HUES6 (cell line): ENCODE results near the gene SOX5.
A peak's percentile ranks its signal among the peaks of the same experiment; 100 is the strongest.

ENCODE experiments used
- H3K27ac ChIP-seq: 2 replicates; pipeline ENCODE4 v1.7.0; 2013; ENCODE audit warnings: low read depth, mild to moderate bottlenecking, low read length, inconsistent platforms
- H3K27me3 ChIP-seq: 2 replicates; pipeline ENCODE4 v1.6.1; 2013; ENCODE audit warnings: low read length; ENCODE audit not compliant: control insufficient read depth, insufficient read depth
- H3K36me3 ChIP-seq: 2 replicates; pipeline ENCODE4 v1.6.1; 2013; ENCODE audit warnings: low read length; ENCODE audit not compliant: control insufficient read depth, insufficient read depth
- H3K4me1 ChIP-seq: 2 replicates; pipeline ENCODE4 v1.6.1; 2013; ENCODE audit warnings: low read length; ENCODE audit not compliant: control insufficient read depth, insufficient read depth
- H3K4me3 ChIP-seq: 2 replicates; pipeline ENCODE4 v1.5.1; 2013; ENCODE audit warnings: low read depth, low read length
- H3K9ac ChIP-seq: one replicate; pipeline ENCODE4 v1.6.1; 2013; ENCODE audit warnings: mild to moderate bottlenecking, low read length
- H3K9me3 ChIP-seq: 2 replicates; pipeline ENCODE4 v1.6.1; 2013; ENCODE audit warnings: low read depth, low read length; ENCODE audit not compliant: control insufficient read depth, insufficient read depth

SOX5 gene

GRCh38 chr12:23947395-23947794 lies 2.1 kb downstream of the SOX5 start:
- Histone ChIP-seq H3K36me3 (no peaks in the 10 kb centered on the region), H3K27me3 (peaks cover 20% of the 10 kb centered on the region), H3K9me3 (no peaks in the 10 kb centered on the region), H3K4me3 (peak overlapping the region; percentile 77; the same call in 1 of the 2 replicates), H3K4me1 (peaks cover 9% of the 10 kb centered on the region), H3K9ac (no peak overlapping the region), H3K27ac (no peak overlapping the region)

DNA sequence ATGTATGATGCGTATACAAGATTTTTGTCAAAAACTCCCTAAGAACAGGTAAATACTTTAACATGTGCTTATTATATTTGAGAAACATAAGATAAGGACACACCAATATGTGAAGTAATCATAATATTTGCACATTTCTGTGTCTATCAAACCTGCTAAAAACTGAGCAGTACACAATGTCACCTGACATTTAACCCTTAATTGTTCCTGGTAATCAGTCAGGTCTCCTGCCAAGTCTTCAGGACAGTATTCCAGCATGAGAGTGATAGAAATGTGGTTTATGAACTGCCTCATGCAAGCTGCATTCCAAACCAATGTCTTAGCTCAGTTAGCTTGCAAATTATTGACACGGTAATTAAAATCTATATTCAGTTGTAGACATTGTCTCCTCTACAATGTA lies 4.2 kb downstream of the SOX5 start:
- Histone ChIP-seq H3K4me3 (no peak overlapping the region), H3K36me3 (no peaks in the 10 kb centered on the region), H3K4me1 (no peaks in the 10 kb centered on the region; the same call in 1 of the 2 replicates), H3K27ac (no peak overlapping the region), H3K27me3 (peaks cover 11% of the 10 kb centered on the region; the same call in 1 of the 2 replicates), H3K9ac (no peak overlapping the region), H3K9me3 (no peaks in the 10 kb centered on the region)

GRCh38 chr12:23944067-23944466 lies 5.4 kb downstream of the SOX5 start:
- Histone ChIP-seq H3K9ac (no peak overlapping the region), H3K4me3 (no peak overlapping the region), H3K27ac (no peak overlapping the region), H3K4me1 (no peaks in the 10 kb centered on the region; the same call in 1 of the 2 replicates), H3K27me3 (peaks cover 2% of the 10 kb centered on the region; the same call in 1 of the 2 replicates), H3K9me3 (no peaks in the 10 kb centered on the region), H3K36me3 (no peaks in the 10 kb centered on the region)

- Histone ChIP-seq H3K4me1 (no peaks in the 10 kb centered on the region; the same call in 1 of the 2 replicates), H3K27me3 (no peaks in the 10 kb centered on the region), H3K9ac (no peak overlapping the region), H3K36me3 (no peaks in the 10 kb centered on the region), H3K4me3 (no peak overlapping the region), H3K9me3 (no peaks in the 10 kb centered on the region), H3K27ac (no peak overlapping the region)
Measured at GRCh38 chr12:23942841-23943240, 6.6 kb downstream of the SOX5 start.

DNA sequence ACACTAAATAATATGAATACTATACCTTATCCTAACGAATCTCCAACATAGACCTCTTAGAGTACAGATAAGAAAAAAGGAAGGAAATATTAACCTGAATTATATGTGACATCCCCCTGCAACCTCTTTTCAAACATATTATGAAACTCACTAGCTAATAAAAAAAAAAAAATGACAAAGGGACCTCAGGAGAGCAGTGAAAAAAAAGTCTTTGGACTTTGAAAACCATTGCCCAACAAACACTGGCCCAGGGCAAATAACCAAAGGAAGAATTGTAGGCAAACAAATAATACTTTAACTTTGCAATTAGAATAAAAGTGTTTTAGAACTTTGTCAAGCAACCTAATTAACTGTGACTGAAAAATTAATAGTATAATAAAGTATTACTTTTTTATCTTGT lies 7.7 kb downstream of the SOX5 start:
- Histone ChIP-seq H3K4me3 (no peak overlapping the region), H3K9me3 (no peaks in the 10 kb centered on the region)

GRCh38 chr12:23938422-23938821 lies 11.0 kb downstream of the SOX5 start:
- H3K36me3 ChIP-seq: no peaks in the 10 kb centered on the region
- H3K4me3 ChIP-seq: no peak overlapping the region
- H3K9me3 ChIP-seq: no peaks in the 10 kb centered on the region
- no peak overlapping the region for H3K9ac ChIP-seq
- H3K27ac ChIP-seq: no peak overlapping the region
- no peaks in the 10 kb centered on the region for H3K27me3 ChIP-seq
- H3K4me1 ChIP-seq: no peaks in the 10 kb centered on the region

More for the DNA sequence above, 7.7 kb downstream of the SOX5 start:
- no peak overlapping the region for H3K9ac ChIP-seq
- no peaks in the 10 kb centered on the region; the same call in 1 of the 2 replicates for H3K4me1 ChIP-seq
- H3K27ac ChIP-seq: no peak overlapping the region
- no peaks in the 10 kb centered on the region for H3K36me3 ChIP-seq
- no peaks in the 10 kb centered on the region for H3K27me3 ChIP-seq

- Histone ChIP-seq H3K9me3 (no peaks in the 10 kb centered on the region), H3K27ac (no peak overlapping the region), H3K4me1 (no peaks in the 10 kb centered on the region), H3K4me3 (no peak overlapping the region), H3K9ac (no peak overlapping the region), H3K36me3 (no peaks in the 10 kb centered on the region), H3K27me3 (no peaks in the 10 kb centered on the region)
Measured at GRCh38 chr12:23931176-23931575, 18.3 kb downstream of the SOX5 start.

GRCh38 chr12:23930599-23930998 lies 18.9 kb downstream of the SOX5 start:
- H3K27ac ChIP-seq: no peak overlapping the region
- H3K9me3 ChIP-seq: no peaks in the 10 kb centered on the region
- no peaks in the 10 kb centered on the region for H3K27me3 ChIP-seq
- H3K9ac ChIP-seq: no peak overlapping the region
- H3K36me3 ChIP-seq: no peaks in the 10 kb centered on the region
- H3K4me1 ChIP-seq: no peaks in the 10 kb centered on the region
- no peak overlapping the region for H3K4me3 ChIP-seq

DNA sequence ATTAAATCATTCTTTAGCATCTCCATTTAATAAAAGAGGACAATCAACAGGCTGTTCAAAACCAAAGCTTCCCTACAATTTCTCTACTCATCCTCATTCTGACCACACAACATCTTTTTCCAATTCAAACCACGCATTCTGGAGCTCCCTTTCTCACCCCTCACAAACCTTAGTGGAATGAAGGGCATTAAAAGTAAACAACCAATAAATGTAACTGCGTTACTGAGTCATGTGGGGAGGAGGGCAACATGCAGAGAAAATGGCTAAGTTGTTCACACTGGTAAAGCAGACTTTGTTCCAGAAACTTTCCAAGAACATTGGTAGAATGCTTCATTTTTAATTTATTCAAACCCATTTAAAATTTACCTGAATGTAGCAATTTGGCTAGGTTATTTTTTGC lies 19.6 kb downstream of the SOX5 start:
- Histone ChIP-seq H3K36me3 (no peaks in the 10 kb centered on the region), H3K4me1 (no peaks in the 10 kb centered on the region), H3K9ac (no peak overlapping the region), H3K4me3 (no peak overlapping the region), H3K9me3 (no peaks in the 10 kb centered on the region), H3K27ac (no peak overlapping the region), H3K27me3 (no peaks in the 10 kb centered on the region)

GRCh38 chr12:23927907-23928306 lies 21.6 kb downstream of the SOX5 start:
- H3K27me3 ChIP-seq: no peaks in the 10 kb centered on the region
- no peaks in the 10 kb centered on the region for H3K9me3 ChIP-seq
- no peak overlapping the region for H3K27ac ChIP-seq
- no peaks in the 10 kb centered on the region for H3K36me3 ChIP-seq
- no peak overlapping the region for H3K4me3 ChIP-seq
- H3K4me1 ChIP-seq: no peaks in the 10 kb centered on the region
- H3K9ac ChIP-seq: no peak overlapping the region

GRCh38 chr12:23921099-23921856 lies 28.2 kb downstream of the SOX5 start:
- Histone ChIP-seq H3K9me3 (no peaks in the 10 kb centered on the region), H3K27ac (no peak overlapping the region), H3K27me3 (no peaks in the 10 kb centered on the region), H3K36me3 (no peaks in the 10 kb centered on the region), H3K4me3 (no peak overlapping the region), H3K9ac (no peak overlapping the region), H3K4me1 (no peaks in the 10 kb centered on the region)
